WTC11 (cell line): Measurements from ENCODE around the gene CREBRF. TPM values are rescaled to one million over a fixed set of nuclear protein-coding genes. Genes with fewer than 3 reads are reported as not detected.

ENCODE experiments used
- ATAC-seq: fragments of 200-7000 bp; cut with Tn5 transposase; 2 replicates; pipeline ENCODE4 v1.10.0; 2021; ENCODE audit warnings: mild to moderate bottlenecking, moderate library complexity
- CTCF ChIA-PET: fragments of 300-600 bp; sonication (Branson Sonifier 250); formaldehyde crosslinking; loops from one replicate; lab custom pipeline; 2021; ENCODE audit warnings: antibody characterized with exemption; lab: Charles Lee
- POLR2A ChIA-PET: fragments of 350-600 bp; sonication (Branson Sonifier 250); formaldehyde crosslinking; loops from one replicate; lab custom pipeline; 2021; ENCODE audit warnings: antibody characterized with exemption; lab: Charles Lee
- DNase-seq: peaks from one replicate; pipeline ENCODE4 v3.0.0; 2021; ENCODE audit warnings: low spot score
- H3K27ac Mint-ChIP-seq: 2 replicates; pipeline ENCODE4 v1.8.0; 2021; ENCODE audit warnings: mixed read lengths
- H3K27me3 Mint-ChIP-seq: 2 replicates; pipeline ENCODE4 v1.8.0; 2021; ENCODE audit warnings: low read depth, mild to moderate bottlenecking, moderate library complexity, mixed read lengths
- H3K36me3 Mint-ChIP-seq: 2 replicates; pipeline ENCODE4 v1.8.0; 2021; ENCODE audit warnings: mixed read lengths
- H3K4me1 Mint-ChIP-seq: 2 replicates; pipeline ENCODE4 v1.8.0; 2022; ENCODE audit warnings: mixed read lengths
- H3K4me3 Mint-ChIP-seq: 2 replicates; pipeline ENCODE4 v1.8.0; 2021; ENCODE audit warnings: mild to moderate bottlenecking, moderate library complexity, mixed read lengths
- H3K9me3 Mint-ChIP-seq: 2 replicates; pipeline ENCODE4 v1.8.0; 2021; ENCODE audit warnings: mixed read lengths
- AFF4 ChIP-seq: sonication (generic); formaldehyde crosslinking; IDR thresholded peaks from 2 replicates; pipeline ENCODE4 v1.8.1; 2023; ENCODE audit warnings: mild to moderate bottlenecking, missing genetic modification reagents, borderline replicate concordance
- ARID4B ChIP-seq: sonication (generic); formaldehyde crosslinking; IDR thresholded peaks from 2 replicates; pipeline ENCODE4 v1.8.0; 2023; ENCODE audit warnings: missing genetic modification reagents, mild to moderate bottlenecking, borderline replicate concordance
- ATF1 ChIP-seq: sonication (generic); formaldehyde crosslinking; IDR thresholded peaks from 2 replicates; pipeline ENCODE4 v1.8.1; 2023; ENCODE audit warnings: mild to moderate bottlenecking, moderate library complexity, missing genetic modification reagents
- ATF6 ChIP-seq: sonication (generic); formaldehyde crosslinking; IDR thresholded peaks from 2 replicates; pipeline ENCODE4 v1.8.1; 2023; ENCODE audit warnings: mild to moderate bottlenecking, missing genetic modification reagents
- CBFB ChIP-seq: sonication (generic); formaldehyde crosslinking; IDR thresholded peaks from 2 replicates; pipeline ENCODE4 v1.8.1; 2022; ENCODE audit warnings: mild to moderate bottlenecking, low read depth, missing genetic modification reagents
- CREM ChIP-seq: sonication (generic); formaldehyde crosslinking; IDR thresholded peaks from 2 replicates; pipeline ENCODE4 v1.8.1; 2022; ENCODE audit warnings: mild to moderate bottlenecking, missing genetic modification reagents, moderate library complexity
- ELF4 ChIP-seq: sonication (generic); formaldehyde crosslinking; IDR thresholded peaks from 2 replicates; pipeline ENCODE4 v1.8.1; 2022; ENCODE audit warnings: low read depth, mild to moderate bottlenecking, moderate library complexity, missing genetic modification reagents
- ESRRA ChIP-seq: sonication (generic); formaldehyde crosslinking; IDR thresholded peaks from 2 replicates; pipeline ENCODE4 v1.8.1; 2022; ENCODE audit warnings: mild to moderate bottlenecking, missing genetic modification reagents, borderline replicate concordance
- FOXJ3 ChIP-seq: sonication (generic); formaldehyde crosslinking; IDR thresholded peaks from 2 replicates; pipeline ENCODE4 v1.9.0; 2021; ENCODE audit warnings: missing genetic modification reagents, mild to moderate bottlenecking, borderline replicate concordance
- FOXP1 ChIP-seq: sonication (generic); formaldehyde crosslinking; IDR thresholded peaks from 2 replicates; pipeline ENCODE4 v1.8.0; 2022; ENCODE audit warnings: missing genetic modification reagents, mild to moderate bottlenecking, moderate library complexity, borderline replicate concordance
- FOXP4 ChIP-seq: sonication (generic); formaldehyde crosslinking; IDR thresholded peaks from 2 replicates; pipeline ENCODE4 v1.8.0; 2022; ENCODE audit warnings: mild to moderate bottlenecking, missing genetic modification reagents
- GABPB1 ChIP-seq: sonication (generic); formaldehyde crosslinking; IDR thresholded peaks from 2 replicates; pipeline ENCODE4 v1.8.1; 2023; ENCODE audit warnings: mild to moderate bottlenecking, missing genetic modification reagents
- KAT7 ChIP-seq: sonication (generic); formaldehyde crosslinking; IDR thresholded peaks from 2 replicates; pipeline ENCODE4 v1.8.1; 2023; ENCODE audit warnings: missing genetic modification reagents, mild to moderate bottlenecking, borderline replicate concordance
- NFYB ChIP-seq: sonication (generic); formaldehyde crosslinking; conservative IDR thresholded peaks from 2 replicates; pipeline ENCODE4 v1.8.0; 2022; ENCODE audit warnings: low read depth, missing genetic modification reagents
- NR1H2 ChIP-seq: sonication (generic); formaldehyde crosslinking; IDR thresholded peaks from 2 replicates; pipeline ENCODE4 v1.9.0; 2021; ENCODE audit warnings: mild to moderate bottlenecking, moderate library complexity, missing genetic modification reagents
- RORB ChIP-seq: fragments of 250-450 bp; sonication (Bioruptor Pico); IDR thresholded peaks from 2 replicates; pipeline ENCODE4 v1.9.0; 2021; ENCODE audit warnings: mild to moderate bottlenecking
- SOX15 ChIP-seq: fragments of 250-450 bp; sonication (Bioruptor Pico); IDR thresholded peaks from 2 replicates; pipeline ENCODE4 v1.9.0; 2021; ENCODE audit warnings: mild to moderate bottlenecking
- ZNF232 ChIP-seq: sonication (generic); formaldehyde crosslinking; IDR thresholded peaks from 2 replicates; pipeline ENCODE4 v1.8.0; 2022; ENCODE audit warnings: mild to moderate bottlenecking, missing genetic modification reagents
- ZNF263 ChIP-seq: sonication (generic); formaldehyde crosslinking; IDR thresholded peaks from 2 replicates; pipeline ENCODE4 v1.8.1; 2022; ENCODE audit warnings: low read depth, mild to moderate bottlenecking, moderate library complexity, missing genetic modification reagents
- ZNF671 ChIP-seq: fragments of 250-450 bp; sonication (Bioruptor Pico); IDR thresholded peaks from 2 replicates; pipeline ENCODE4 v1.8.0; 2021; ENCODE audit warnings: mild to moderate bottlenecking
- total RNA-seq: library from RNA; stranded (reverse); gene quantifications from 3 replicates; pipeline ENCODE4 v1.2.3, GENCODE V29; 2021

CREBRF gene
- total RNA-seq, 1 experiment from 2014 or later, result 5.7 TPM

- CTCF ChIA-PET, result interaction anchor here (0.9 kb wide), 1 partner anchor 86 kb away, joined by 6 read pairs; no protein-coding TSS in a partner anchor
- Mint-ChIP-seq H3K4me3 (no peak overlapping the region), H3K9me3 (0 out of 2 replicates have a peak, but pooled peaks cover 2% of the 10 kb centered on the region), H3K27me3 (no peaks in the 10 kb centered on the region; the same call in 1 of the 2 replicates), H3K4me1 (peaks cover 24% of the 10 kb centered on the region), H3K27ac (no peak overlapping the region), H3K36me3 (peaks cover 13% of the 10 kb centered on the region)
- TF ChIP-seq ELF4 (CRISPR knock-in tag) (no peak), RORB (CRISPR knock-in tag) (no peak), GABPB1 (CRISPR knock-in tag) (no peak), SOX15 (CRISPR knock-in tag) (no peak), FOXP4 (CRISPR knock-in tag) (no peak), CREM (CRISPR knock-in tag) (no peak), ESRRA (no peak)
- DNase-seq (no peak), ATAC-seq (no peak)
- POLR2A ChIA-PET, result interaction anchor here (0.9 kb wide), 1 partner anchor 8 kb away, joined by 6 read pairs; no protein-coding TSS in a partner anchor
Measured at GRCh38 chr5:173143567-173143966, 87.4 kb downstream of the CREBRF start.

GRCh38 chr5:173144200-173145176 lies 88.3 kb downstream of the CREBRF start, which contains the start of gene BNIP1:
TSS of gene BNIP1 (plus strand) at chr5:173144531. CDS start at chr5:173144546, 15 bp downstream.
- ChIA-PET CTCF (interaction anchor here (0.6 to 1.8 kb wide), 28 partner anchors 9 to 452 kb away, joined by 3 to 14 read pairs (median 4); partner anchors contain the start of genes ATP6V0E1 and RPL26L1), POLR2A (interaction anchor here (0.9 to 1.6 kb wide), 3 partner anchors 9 to 160 kb away, joined by 3 to 6 read pairs (median 5); no protein-coding TSS in a partner anchor)
- Mint-ChIP-seq H3K27me3 (no peaks in the 10 kb centered on the region; the same call in 1 of the 2 replicates), H3K36me3 (peaks cover 22% of the 10 kb centered on the region), H3K9me3 (peaks cover 7% of the 10 kb centered on the region; the same call in 1 of the 2 replicates), H3K27ac (peak within 1 kb of the TSS; percentile 97), H3K4me1 (peaks cover 14% of the 10 kb centered on the region), H3K4me3 (peak within 1 kb of the TSS; percentile 97)
- peak; percentile 96 for ATAC-seq
- peak; percentile 99 for DNase-seq
- TF ChIP-seq CBFB (CRISPR knock-in tag) (no peak), KAT7 (CRISPR knock-in tag) (no peak), NFYB (no peak), ATF6 (CRISPR knock-in tag) (no peak), FOXP1 (CRISPR knock-in tag) (no peak), ATF1 (CRISPR knock-in tag) (no peak), ARID4B (CRISPR knock-in tag) (peak; percentile 38; the same call in 1 of the 2 replicates), AFF4 (CRISPR knock-in tag) (no peak), FOXJ3 (no peak), ZNF232 (CRISPR knock-in tag) (no peak), ZNF671 (CRISPR knock-in tag) (no peak), ZNF263 (no peak), NR1H2 (CRISPR knock-in tag) (no peak)
